ENCODE measurements around the gene CDIPT. TPM values are rescaled to one million over a fixed set of nuclear protein-coding genes. Genes with fewer than 3 reads are reported as not detected.

CDIPT gene
- total and polyA plus RNA-seq, 10 of the 15 experiments (the other 5 are each of a cell fraction or from before 2014, with no cell fraction given) = 0.87 to 36.4 (median 27.1) TPM

- TF ChIP-seq CUX1 (IDR thresholded peaks at IDR 0.05; ENCODE audit: insufficient replicate concordance, low read depth, low read length) (no peak), RB1 (IDR thresholded peaks at IDR 0.05; ENCODE audit: borderline replicate concordance) (no peak), NBN (IDR thresholded peaks at IDR 0.05) (no peak), ZNF687 (IDR thresholded peaks at IDR 0.05) (no peak), EZH2 (IDR thresholded peaks at IDR 0.05; ENCODE audit: borderline replicate concordance, control insufficient read depth, low read depth, low read length) (no peak), GATAD2B (conservative IDR thresholded peaks at IDR 0.05; ENCODE audit: low read depth) (no peak)
Measured at GRCh38 chr16:29860218-29860617, 2.8 kb downstream of the CDIPT start (continued).
